GM12865 (cell line): Measurements from ENCODE around the gene SSX2IP.
"Not testable (repeated sequence)": the region's sequence is repeated elsewhere in the genome, so short reads cannot be mapped to it uniquely, and the experiment has no call there.

Experiments used
- DNase-seq: peaks from one replicate; pipeline ENCODE4 v3.0.0; 2010; ENCODE audit warnings: low read depth
- H3K4me3 ChIP-seq: 2 replicates; pipeline ENCODE4 v1.5.1; 2011; ENCODE audit warnings: mild to moderate bottlenecking, low read depth, low read length, control low read depth
- TF ChIP-seq, protein P1 (sequence below): IDR thresholded peaks from 2 replicates; pipeline ENCODE4 v1.5.1; 2011; ENCODE audit warnings: low read length, control low read depth, low read depth, inconsistent platforms; ENCODE audit not compliant: insufficient read depth; ENCODE audit errors: missing control alignments

The SSX2IP gene

DNA sequence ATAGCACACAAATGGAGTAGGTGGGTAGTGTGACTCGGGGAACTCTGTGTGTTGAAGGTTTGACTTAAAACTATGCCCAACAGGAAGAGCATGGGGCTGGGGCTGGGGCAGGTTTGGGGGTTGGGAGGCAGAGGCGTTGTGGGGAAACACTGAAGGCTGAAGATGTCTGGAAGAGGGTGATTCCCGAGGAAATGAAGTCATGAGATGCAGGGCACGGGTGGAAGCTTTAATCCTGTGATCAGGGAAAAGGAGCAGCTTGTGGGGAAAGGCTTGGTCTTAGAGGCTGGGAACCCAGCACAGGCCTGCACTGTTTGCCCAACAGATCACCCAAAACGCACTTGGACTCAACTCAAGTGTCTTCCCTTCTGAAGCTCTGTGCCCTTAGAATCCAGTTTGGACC, 89.5 kb downstream of the SSX2IP start:
- no peak overlapping the region for H3K4me3 ChIP-seq
- DNase-seq = no peak
- TF ChIP-seq, protein P1, sequence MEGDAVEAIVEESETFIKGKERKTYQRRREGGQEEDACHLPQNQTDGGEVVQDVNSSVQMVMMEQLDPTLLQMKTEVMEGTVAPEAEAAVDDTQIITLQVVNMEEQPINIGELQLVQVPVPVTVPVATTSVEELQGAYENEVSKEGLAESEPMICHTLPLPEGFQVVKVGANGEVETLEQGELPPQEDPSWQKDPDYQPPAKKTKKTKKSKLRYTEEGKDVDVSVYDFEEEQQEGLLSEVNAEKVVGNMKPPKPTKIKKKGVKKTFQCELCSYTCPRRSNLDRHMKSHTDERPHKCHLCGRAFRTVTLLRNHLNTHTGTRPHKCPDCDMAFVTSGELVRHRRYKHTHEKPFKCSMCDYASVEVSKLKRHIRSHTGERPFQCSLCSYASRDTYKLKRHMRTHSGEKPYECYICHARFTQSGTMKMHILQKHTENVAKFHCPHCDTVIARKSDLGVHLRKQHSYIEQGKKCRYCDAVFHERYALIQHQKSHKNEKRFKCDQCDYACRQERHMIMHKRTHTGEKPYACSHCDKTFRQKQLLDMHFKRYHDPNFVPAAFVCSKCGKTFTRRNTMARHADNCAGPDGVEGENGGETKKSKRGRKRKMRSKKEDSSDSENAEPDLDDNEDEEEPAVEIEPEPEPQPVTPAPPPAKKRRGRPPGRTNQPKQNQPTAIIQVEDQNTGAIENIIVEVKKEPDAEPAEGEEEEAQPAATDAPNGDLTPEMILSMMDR = no peak

DNA sequence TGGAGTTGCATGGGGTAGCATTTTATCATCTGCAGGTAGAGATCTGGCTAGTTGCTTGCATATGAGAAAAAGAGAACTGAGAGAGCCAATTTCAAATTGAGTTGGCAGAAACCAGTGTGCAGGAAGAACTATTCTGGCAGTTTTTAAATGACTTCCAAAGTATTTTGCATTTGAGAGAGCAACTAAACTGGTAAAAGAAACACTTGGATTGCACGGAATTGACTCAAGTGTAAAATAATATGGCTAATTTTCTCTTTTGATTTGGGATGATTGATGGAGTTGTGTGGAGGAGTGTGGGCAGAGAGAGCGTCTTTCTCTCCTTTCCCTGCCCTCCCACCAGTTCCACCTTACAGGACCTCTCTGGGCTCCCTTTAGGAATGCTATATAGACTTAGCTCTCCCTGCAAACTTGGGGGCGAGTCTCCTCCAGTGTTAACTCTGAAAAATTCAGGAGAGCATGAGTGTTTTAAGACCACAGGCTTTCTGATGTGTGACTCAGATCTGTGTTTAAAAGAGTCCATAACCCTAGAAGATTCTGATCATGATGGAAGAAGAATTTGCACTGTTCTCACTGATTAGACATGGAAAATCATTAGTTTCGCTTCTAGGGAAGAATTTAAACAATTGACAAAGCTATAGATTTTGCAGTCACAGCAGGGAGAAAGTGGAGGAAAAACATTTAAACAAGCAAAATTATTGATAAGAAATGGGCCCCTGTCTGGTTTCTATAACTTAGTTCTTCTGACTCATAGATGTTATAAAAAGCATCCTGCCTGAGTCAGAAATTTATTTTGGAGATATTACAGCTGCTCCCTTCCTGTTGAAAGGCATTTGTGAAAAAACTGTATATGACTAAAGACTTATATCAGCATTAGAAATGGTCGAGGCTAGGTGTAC, 91.2 kb downstream of the SSX2IP start:
- DNase-seq = peak; percentile 74
- TF ChIP-seq, protein P1 = no peak
- peak overlapping the region; percentile 28; the same call in 1 of the 2 replicates for H3K4me3 ChIP-seq

DNA sequence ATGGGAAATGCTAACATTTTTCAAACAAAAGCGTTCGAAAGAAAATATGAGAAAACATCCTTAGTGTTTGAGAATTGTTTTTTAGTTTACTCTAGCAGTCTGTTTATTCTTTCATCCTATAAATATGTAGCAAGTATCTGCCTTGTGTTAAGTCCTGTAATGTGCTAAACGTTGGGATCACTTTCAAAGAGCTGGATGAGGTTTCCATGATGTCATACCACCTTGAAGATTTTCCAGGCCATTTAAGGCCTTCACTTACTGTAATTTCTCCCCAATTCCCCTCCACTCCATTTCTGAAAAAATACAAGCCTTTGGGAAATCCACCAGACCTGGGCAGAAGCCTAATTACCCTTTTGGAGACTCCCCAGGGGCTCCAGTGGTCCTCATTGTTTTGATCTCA, 91.8 kb downstream of the SSX2IP start:
- TF ChIP-seq, protein P1 = no peak
- H3K4me3 ChIP-seq = no peak overlapping the region
- DNase-seq = no peak

DNA sequence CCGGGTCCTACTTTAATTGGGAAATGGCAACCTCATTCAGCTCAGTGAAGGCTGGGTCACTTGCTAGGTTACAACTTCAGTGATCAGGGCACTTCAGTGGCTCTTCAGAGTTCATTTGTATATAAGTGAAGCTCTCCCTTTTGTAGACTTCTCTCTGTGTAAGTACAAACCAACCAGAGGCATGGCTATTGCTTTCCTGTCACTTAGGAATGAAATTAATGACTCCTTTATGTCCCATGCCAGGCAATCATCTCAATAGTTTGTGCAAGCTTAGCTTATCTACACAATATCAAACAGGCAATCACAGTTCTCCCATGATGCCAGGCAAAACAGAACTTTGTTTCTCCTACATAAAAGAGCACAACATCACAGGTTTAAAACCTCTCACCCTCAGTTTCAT, 93.2 kb downstream of the SSX2IP start:
- TF ChIP-seq, protein P1 = no peak
- no peak overlapping the region for H3K4me3 ChIP-seq
- no peak for DNase-seq

DNA sequence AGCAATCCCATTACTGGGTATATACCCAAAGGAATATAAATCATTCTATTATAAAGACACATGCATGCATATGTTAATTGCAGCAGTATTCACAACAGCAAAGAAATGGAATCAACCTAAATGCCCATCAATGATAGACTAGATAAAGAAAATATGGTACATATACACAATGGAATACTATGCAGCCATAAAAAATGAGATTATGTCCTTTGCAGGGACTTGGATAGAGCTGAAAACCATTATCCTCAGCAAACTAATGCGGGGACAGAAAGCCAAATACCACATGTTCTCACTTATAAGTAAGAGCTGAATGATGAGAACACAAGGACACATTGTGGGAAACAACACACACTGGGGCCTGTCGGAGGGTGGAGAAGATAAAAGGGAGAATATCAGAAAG, 95.3 kb downstream of the SSX2IP start:
- DNase-seq, H3K4me3 ChIP-seq: not testable (repeated sequence)
